CD8-positive, alpha-beta memory T cell (primary cell): ENCODE results near the gene SPON1. TPM values are rescaled to one million over a fixed set of nuclear protein-coding genes. Genes with fewer than 3 reads are reported as not detected.
"Not testable (repeated sequence)": the region's sequence is repeated elsewhere in the genome, so short reads cannot be mapped to it uniquely, and the experiment has no call there.

Experiments
- CTCF ChIA-PET: fragments of 350-600 bp; sonication (Branson Sonifier 250); formaldehyde crosslinking; loops from one replicate; lab custom pipeline; 2021; ENCODE audit warnings: antibody characterized with exemption; lab: Charles Lee
- POLR2A ChIA-PET: fragments of 350-600 bp; sonication (Branson Sonifier 250); formaldehyde crosslinking; loops from one replicate; lab custom pipeline; 2021; ENCODE audit warnings: antibody characterized with exemption; lab: Charles Lee
- DNase-seq, 5 donors: peaks; one replicate each; pipeline versions ENCODE4 v3.0.0 to v3.0.0-alpha.2; 2020 to 2022; ENCODE audit warnings: mixed read lengths in 1 of 5
- H3K27ac ChIP-seq: one replicate; pipeline ENCODE4 v1.7.0; 2013; ENCODE audit warnings: low read depth, mild to moderate bottlenecking, low read length, moderate library complexity
- H3K27me3 ChIP-seq: 2 replicates; pipeline ENCODE4 v1.7.0; 2013; ENCODE audit warnings: low read length, mild to moderate bottlenecking; ENCODE audit not compliant: insufficient read depth, poor library complexity, severe bottlenecking
- H3K36me3 ChIP-seq: 2 replicates; pipeline ENCODE4 v1.7.0; 2013; ENCODE audit warnings: mild to moderate bottlenecking, low read length, moderate library complexity; ENCODE audit not compliant: insufficient read depth
- H3K4me1 ChIP-seq: 2 replicates; pipeline ENCODE4 v1.7.0; 2013; ENCODE audit warnings: mild to moderate bottlenecking, low read length, moderate library complexity; ENCODE audit not compliant: insufficient read depth
- H3K4me3 ChIP-seq: 2 replicates; pipeline ENCODE4 v1.7.0; 2013; ENCODE audit warnings: mild to moderate bottlenecking, low read length
- H3K9me3 ChIP-seq: 2 replicates; pipeline ENCODE4 v1.7.0; 2013; ENCODE audit warnings: mild to moderate bottlenecking, low read length
- H3K27ac Mint-ChIP-seq, 8 donors: one replicate each; pipeline ENCODE4 v1.8.0; 2020 to 2021; ENCODE audit warnings: mixed read lengths in 8 of 8, mild to moderate bottlenecking in 6 of 8, inconsistent platforms in 3 of 8, moderate library complexity in 3 of 8
- H3K27me3 Mint-ChIP-seq, 2 donors: one replicate each; pipeline ENCODE4 v1.8.0; 2020 to 2021; ENCODE audit warnings: mixed read lengths in 2 of 2, mild to moderate bottlenecking in 1 of 2, moderate library complexity in 1 of 2
- H3K36me3 Mint-ChIP-seq, 3 donors: one replicate each; pipeline ENCODE4 v1.8.0; 2020 to 2021; ENCODE audit warnings: mixed read lengths in 3 of 3, inconsistent platforms in 1 of 3, mild to moderate bottlenecking in 1 of 3
- H3K4me1 Mint-ChIP-seq, 3 donors: one replicate each; pipeline ENCODE4 v1.8.0; 2020 to 2021; ENCODE audit warnings: mixed read lengths in 3 of 3, inconsistent platforms in 1 of 3, mild to moderate bottlenecking in 1 of 3
- H3K4me3 Mint-ChIP-seq, 7 donors: one replicate each; pipeline ENCODE4 v1.8.0; 2020 to 2021; ENCODE audit warnings: mixed read lengths in 7 of 7, mild to moderate bottlenecking in 6 of 7, moderate library complexity in 4 of 7, inconsistent platforms in 2 of 7
- H3K9me3 Mint-ChIP-seq, 5 donors: one replicate each; pipeline ENCODE4 v1.8.0; 2020 to 2022; ENCODE audit warnings: mixed read lengths in 5 of 5, mild to moderate bottlenecking in 3 of 5, moderate library complexity in 2 of 5, inconsistent platforms in 1 of 5
- polyA plus RNA-seq: library from polyadenylated mRNA; unstranded; fragments of 300-500 nt; fragmentation: Illumina TruSeq; gene quantifications from one replicate; pipeline ENCODE4 v1.2.3, GENCODE V29; 2021
- total RNA-seq, 2 experiments: library from RNA; stranded (reverse); gene quantifications; one replicate each; pipeline ENCODE4 v1.2.3, GENCODE V29; 2021

Gene SPON1
- total and polyA plus RNA-seq, 3 experiments from 2014 or later: 0.81 to 2.0 (median 0.97) TPM

- no peaks in the 10 kb centered on the region for H3K4me1 Mint-ChIP-seq
- Histone ChIP-seq H3K4me1 (no peaks in the 10 kb centered on the region), H3K27me3 (no peaks in the 10 kb centered on the region), H3K9me3 (no peaks in the 10 kb centered on the region), H3K36me3 (no peaks in the 10 kb centered on the region), H3K27ac (no peak overlapping the region), H3K4me3 (no peak overlapping the region)
- peaks cover 0 to 2% (median 0%) of the 10 kb centered on the region in 5 donors for H3K9me3 Mint-ChIP-seq
- H3K4me3 Mint-ChIP-seq: no peak overlapping the region
- H3K27me3 Mint-ChIP-seq: peaks cover 18 to 27% of the 10 kb centered on the region in 2 donors
- H3K27ac Mint-ChIP-seq: no peak overlapping the region
- CTCF ChIA-PET: no interaction called here
- peaks cover 0 to 3% (median 0%) of the 10 kb centered on the region in 3 donors for H3K36me3 Mint-ChIP-seq
- POLR2A ChIA-PET: no interaction called here
- no peak for DNase-seq
Observed at GRCh38 chr11:14026961-14027360, 64.4 kb downstream of the SPON1 start.

- Histone ChIP-seq H3K4me1 (no peaks in the 10 kb centered on the region), H3K36me3 (no peaks in the 10 kb centered on the region), H3K9me3 (no peaks in the 10 kb centered on the region), H3K27me3 (no peaks in the 10 kb centered on the region), H3K4me3 (no peak overlapping the region), H3K27ac (no peak overlapping the region)
- Mint-ChIP-seq H3K27me3 (peaks cover 19 to 24% of the 10 kb centered on the region in 2 donors), H3K4me3 (no peak overlapping the region), H3K27ac (no peak overlapping the region), H3K36me3 (peaks cover 0 to 3% (median 0%) of the 10 kb centered on the region in 3 donors), H3K4me1 (no peaks in the 10 kb centered on the region), H3K9me3 (peaks cover 0 to 2% (median 0%) of the 10 kb centered on the region in 5 donors)
- DNase-seq: no peak
- CTCF ChIA-PET: no interaction called here
- POLR2A ChIA-PET: no interaction called here
Observed at GRCh38 chr11:14027525-14027924, 65.0 kb downstream of the SPON1 start.

GRCh38 chr11:14029440-14029839, 66.9 kb downstream of the SPON1 start:
- no peaks in the 10 kb centered on the region for H3K4me1 ChIP-seq
- H3K36me3 ChIP-seq: no peaks in the 10 kb centered on the region
- H3K27me3 ChIP-seq: no peaks in the 10 kb centered on the region
- Mint-ChIP-seq H3K36me3 (no peaks in the 10 kb centered on the region), H3K9me3 (peaks cover 0 to 3% (median 0%) of the 10 kb centered on the region in 5 donors), H3K4me1 (no peaks in the 10 kb centered on the region), H3K4me3 (no peak overlapping the region), H3K27me3 (peaks cover 19 to 26% of the 10 kb centered on the region in 2 donors), H3K27ac (no peak overlapping the region)
- ChIA-PET CTCF (no interaction called here), POLR2A (no interaction called here)
- no peak overlapping the region for H3K4me3 ChIP-seq
- no peaks in the 10 kb centered on the region for H3K9me3 ChIP-seq
- no peak for DNase-seq
- H3K27ac ChIP-seq: no peak overlapping the region

- H3K4me1 ChIP-seq: no peaks in the 10 kb centered on the region
- Mint-ChIP-seq H3K27me3 (peaks cover 16 to 27% of the 10 kb centered on the region in 2 donors), H3K4me3 (no peak overlapping the region), H3K9me3 (peaks cover 0 to 3% (median 0%) of the 10 kb centered on the region in 5 donors), H3K4me1 (no peaks in the 10 kb centered on the region), H3K27ac (no peak overlapping the region), H3K36me3 (no peaks in the 10 kb centered on the region)
- no peaks in the 10 kb centered on the region for H3K36me3 ChIP-seq
- CTCF ChIA-PET: no interaction called here
- no peaks in the 10 kb centered on the region for H3K27me3 ChIP-seq
- no peaks in the 10 kb centered on the region for H3K9me3 ChIP-seq
- H3K27ac ChIP-seq: no peak overlapping the region
- POLR2A ChIA-PET: no interaction called here
- no peak overlapping the region for H3K4me3 ChIP-seq
- DNase-seq: no peak
Observed at GRCh38 chr11:14029971-14030920, 67.7 kb downstream of the SPON1 start.

GRCh38 chr11:14035526-14035925, 73.0 kb downstream of the SPON1 start:
- H3K36me3 ChIP-seq, DNase-seq, H3K27ac Mint-ChIP-seq, H3K4me3 Mint-ChIP-seq, H3K36me3 Mint-ChIP-seq, H3K4me1 ChIP-seq, H3K27me3 ChIP-seq, H3K9me3 Mint-ChIP-seq, H3K4me3 ChIP-seq, H3K9me3 ChIP-seq, H3K27ac ChIP-seq, CTCF ChIA-PET, POLR2A ChIA-PET, H3K4me1 Mint-ChIP-seq: not testable (repeated sequence)
- H3K27me3 Mint-ChIP-seq: peaks cover 15% of the 10 kb centered on the region in 2 donors

- POLR2A ChIA-PET: no interaction called here
Observed at GRCh38 chr11:14036469-14036868, 73.9 kb downstream of the SPON1 start.

GRCh38 chr11:14041040-14041439, 78.5 kb downstream of the SPON1 start:
- Histone ChIP-seq H3K4me1 (no peaks in the 10 kb centered on the region), H3K4me3 (no peak overlapping the region), H3K36me3 (no peaks in the 10 kb centered on the region), H3K9me3 (no peaks in the 10 kb centered on the region), H3K27me3 (no peaks in the 10 kb centered on the region), H3K27ac (no peak overlapping the region)
- DNase-seq: no peak
- no peaks in the 10 kb centered on the region for H3K9me3 Mint-ChIP-seq
- H3K36me3 Mint-ChIP-seq: no peaks in the 10 kb centered on the region
- CTCF ChIA-PET: interaction anchor here (1.7 kb wide), 1 partner anchor 19 kb away, joined by 3 read pairs; no protein-coding TSS in a partner anchor
- no peaks in the 10 kb centered on the region for H3K4me1 Mint-ChIP-seq
- peaks cover 7 to 17% of the 10 kb centered on the region in 2 donors for H3K27me3 Mint-ChIP-seq
- H3K27ac Mint-ChIP-seq: no peak overlapping the region
- POLR2A ChIA-PET: no interaction called here
- no peak overlapping the region for H3K4me3 Mint-ChIP-seq

More at GRCh38 chr11:14036469-14036868, 73.9 kb downstream of the SPON1 start:
- H3K36me3 ChIP-seq: no peaks in the 10 kb centered on the region
- no peaks in the 10 kb centered on the region for H3K27me3 ChIP-seq
- H3K4me3 ChIP-seq: no peak overlapping the region
- H3K9me3 Mint-ChIP-seq: peaks cover 0 to 3% (median 0%) of the 10 kb centered on the region in 5 donors
- no peak overlapping the region for H3K27ac Mint-ChIP-seq
- H3K4me1 ChIP-seq: no peaks in the 10 kb centered on the region
- H3K27me3 Mint-ChIP-seq: peaks cover 11 to 21% of the 10 kb centered on the region in 2 donors
- H3K4me3 Mint-ChIP-seq: no peak overlapping the region
- no peaks in the 10 kb centered on the region for H3K9me3 ChIP-seq
- CTCF ChIA-PET: no interaction called here
- no peak overlapping the region for H3K27ac ChIP-seq
- H3K36me3 Mint-ChIP-seq: no peaks in the 10 kb centered on the region
- no peak for DNase-seq
- no peaks in the 10 kb centered on the region for H3K4me1 Mint-ChIP-seq

GRCh38 chr11:14041565-14041964, 79.0 kb downstream of the SPON1 start:
- Mint-ChIP-seq H3K4me3 (no peak overlapping the region), H3K9me3 (no peaks in the 10 kb centered on the region), H3K36me3 (no peaks in the 10 kb centered on the region), H3K27ac (no peak overlapping the region), H3K4me1 (no peaks in the 10 kb centered on the region), H3K27me3 (peaks cover 7 to 22% of the 10 kb centered on the region in 2 donors)
- no peak overlapping the region for H3K27ac ChIP-seq
- ChIA-PET CTCF (no interaction called here), POLR2A (no interaction called here)
- no peaks in the 10 kb centered on the region for H3K9me3 ChIP-seq
- H3K36me3 ChIP-seq: no peaks in the 10 kb centered on the region
- no peaks in the 10 kb centered on the region for H3K4me1 ChIP-seq
- no peak for DNase-seq
- no peak overlapping the region for H3K4me3 ChIP-seq
- H3K27me3 ChIP-seq: no peaks in the 10 kb centered on the region
